GM12892 (cell line): ENCODE measurements around the gene PPP1R17.

Source experiments
- DNase-seq: peaks from one replicate; pipeline ENCODE4 v3.0.0; 2011; ENCODE audit not compliant: insufficient read length
- FAIRE-seq: peaks from 2 replicates; lab custom pipeline; 2011; peaks lifted over from hg19 to GRCh38; lab: Jason Lieb, UNC
- POLR2A ChIP-seq: IDR thresholded peaks from 2 replicates; pipeline ENCODE4 v1.6.1; 2011; ENCODE audit warnings: low read depth, low read length, control low read depth
- POLR2AphosphoS5 ChIP-seq: IDR thresholded peaks from 2 replicates; pipeline ENCODE4 v1.6.1; 2011; ENCODE audit warnings: low read depth, low read length, control low read depth
- TAF1 ChIP-seq: IDR thresholded peaks from 2 replicates; pipeline ENCODE4 v1.6.1; 2011; ENCODE audit warnings: low read depth, mild to moderate bottlenecking, control low read depth, low read length, borderline replicate concordance

The PPP1R17 gene

GRCh38 chr7:31707089-31707488 lies 20.1 kb downstream of the PPP1R17 start:
- FAIRE-seq (no peak), DNase-seq (no peak)
- TF ChIP-seq TAF1: no peak

- FAIRE-seq (no peak), DNase-seq (no peak)
- TF ChIP-seq TAF1 (no peak), POLR2AphosphoS5 (no peak), POLR2A (no peak)
Observed at GRCh38 chr7:31710171-31710570, 23.2 kb downstream of the PPP1R17 start.

- DNase-seq (no peak), FAIRE-seq (no peak)
- no peak for TF ChIP-seq POLR2A
- no peak for TF ChIP-seq TAF1
- TF ChIP-seq POLR2AphosphoS5: no peak
Observed at GRCh38 chr7:31716355-31716754, 29.3 kb downstream of the PPP1R17 start.

- TF ChIP-seq POLR2A: no peak
- TF ChIP-seq TAF1: no peak
- TF ChIP-seq POLR2AphosphoS5: no peak
- FAIRE-seq: no peak
Observed at GRCh38 chr7:31720366-31720765, 33.4 kb downstream of the PPP1R17 start.

GRCh38 chr7:31724696-31725095 lies 37.7 kb downstream of the PPP1R17 start:
- TF ChIP-seq POLR2AphosphoS5: no peak
- TF ChIP-seq POLR2A: no peak
- no peak for TF ChIP-seq TAF1
- no peak for DNase-seq
- FAIRE-seq: no peak

More at GRCh38 chr7:31720366-31720765, 33.4 kb downstream of the PPP1R17 start:
- no peak for DNase-seq

- DNase-seq (no peak), FAIRE-seq (no peak)
- no peak for TF ChIP-seq POLR2AphosphoS5
- TF ChIP-seq POLR2A: no peak
- no peak for TF ChIP-seq TAF1
Observed at GRCh38 chr7:31729195-31729804, 42.3 kb downstream of the PPP1R17 start.

GRCh38 chr7:31734456-31734855 lies 47.4 kb downstream of the PPP1R17 start:
- FAIRE-seq (no peak), DNase-seq (no peak)
- TF ChIP-seq TAF1: no peak

GRCh38 chr7:31735991-31736982 lies 49.3 kb downstream of the PPP1R17 start:
- FAIRE-seq (peak; percentile 14), DNase-seq (no peak)
- TF ChIP-seq POLR2AphosphoS5 (no peak), TAF1 (no peak), POLR2A (no peak)

GRCh38 chr7:31741852-31742251 lies 54.8 kb downstream of the PPP1R17 start:
- TF ChIP-seq TAF1 (no peak), POLR2A (no peak), POLR2AphosphoS5 (no peak)
- DNase-seq: no peak
- FAIRE-seq: no peak

GRCh38 chr7:31744294-31744874 lies 57.4 kb downstream of the PPP1R17 start:
- FAIRE-seq: no peak
- no peak for TF ChIP-seq POLR2AphosphoS5
- no peak for DNase-seq

- FAIRE-seq: no peak
- DNase-seq: no peak
Observed at GRCh38 chr7:31747553-31747952, 60.5 kb downstream of the PPP1R17 start.

GRCh38 chr7:31748084-31748483 lies 61.1 kb downstream of the PPP1R17 start:
- TF ChIP-seq TAF1 (no peak), POLR2A (no peak), POLR2AphosphoS5 (no peak)
- no peak for DNase-seq
- FAIRE-seq: no peak

More at GRCh38 chr7:31747553-31747952, 60.5 kb downstream of the PPP1R17 start:
- TF ChIP-seq POLR2A (no peak), POLR2AphosphoS5 (no peak), TAF1 (no peak)

- DNase-seq (no peak), FAIRE-seq (no peak)
- TF ChIP-seq POLR2A (no peak), POLR2AphosphoS5 (no peak), TAF1 (no peak)
Observed at GRCh38 chr7:31751726-31752125, 64.7 kb downstream of the PPP1R17 start.
